Stimulated activated CD4-positive, alpha-beta T cell treated with anti-CD3 and anti-CD28 coated beads, Interleukin-12 subunit alpha, Interleukin-12 subunit beta, amount 100 ng/mL, for 4 hours (primary cell): ENCODE results near the gene QPCTL.
"Not testable (repeated sequence)": the region's sequence is repeated elsewhere in the genome, so short reads cannot be mapped to it uniquely, and the experiment has no call there.

ENCODE experiments used
- DNase-seq: peaks from one replicate; pipeline ENCODE4 v3.0.0-alpha.2; 2020

The QPCTL gene

DNA sequence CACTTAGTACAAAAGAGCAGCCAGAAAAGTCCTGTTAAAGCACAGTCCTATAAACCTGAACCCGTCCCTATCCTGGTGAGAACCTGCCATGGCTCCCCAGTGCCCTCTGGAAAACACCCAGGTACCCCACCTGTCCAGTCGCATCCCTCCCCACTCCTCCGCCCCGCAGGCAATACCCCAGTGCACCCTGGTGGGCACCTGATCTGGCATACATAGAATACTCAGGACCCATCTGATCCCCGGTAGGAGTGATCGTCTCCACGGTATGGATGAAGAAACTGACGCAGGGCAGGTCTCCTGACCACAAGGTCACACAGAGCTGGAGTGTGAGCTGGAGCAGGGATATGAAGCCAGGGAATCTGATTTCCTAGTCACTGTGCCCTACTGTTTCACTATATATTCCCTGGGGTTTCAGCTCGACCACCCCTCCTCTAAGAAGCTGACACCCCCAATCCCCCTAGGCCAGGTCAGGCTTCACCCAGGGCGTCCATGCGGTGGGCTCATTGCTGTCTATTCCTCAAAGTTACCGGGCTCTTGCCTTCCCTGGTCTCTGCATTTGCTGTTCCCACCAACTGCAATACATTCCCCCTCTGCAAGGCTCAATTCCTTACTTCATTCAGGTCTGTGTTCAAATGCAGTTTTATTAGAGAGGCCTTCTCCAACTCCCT, 25.7 kb downstream of the QPCTL start:
- no peak for DNase-seq

GRCh38 chr19:45720065-45720464, 27.6 kb downstream of the QPCTL start:
- not testable (repeated sequence) for DNase-seq

DNA sequence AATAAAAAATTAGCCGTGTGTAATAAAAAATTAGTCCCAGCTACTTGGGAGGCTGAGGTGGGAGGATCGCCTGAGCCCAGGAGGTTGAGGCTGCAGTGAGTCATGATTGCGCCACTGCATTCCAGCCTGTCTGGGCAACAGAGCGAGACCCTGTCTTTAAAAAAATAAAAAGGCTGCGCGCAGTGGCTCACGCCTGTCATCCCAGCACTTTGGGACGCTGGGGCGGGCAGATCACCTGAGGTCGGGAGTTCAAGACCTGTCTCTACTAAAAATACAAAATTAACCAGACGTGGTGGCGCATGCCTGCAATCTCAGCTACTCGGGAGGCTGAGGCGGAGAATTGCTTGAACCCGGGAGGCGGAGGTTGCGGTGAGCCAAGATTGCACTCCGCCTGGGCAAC, 36.2 kb downstream of the QPCTL start:
- DNase-seq, result not testable (repeated sequence)

- DNase-seq, result no peak
Observed at GRCh38 chr19:45729800-45730290, 37.4 kb downstream of the QPCTL start.

DNA sequence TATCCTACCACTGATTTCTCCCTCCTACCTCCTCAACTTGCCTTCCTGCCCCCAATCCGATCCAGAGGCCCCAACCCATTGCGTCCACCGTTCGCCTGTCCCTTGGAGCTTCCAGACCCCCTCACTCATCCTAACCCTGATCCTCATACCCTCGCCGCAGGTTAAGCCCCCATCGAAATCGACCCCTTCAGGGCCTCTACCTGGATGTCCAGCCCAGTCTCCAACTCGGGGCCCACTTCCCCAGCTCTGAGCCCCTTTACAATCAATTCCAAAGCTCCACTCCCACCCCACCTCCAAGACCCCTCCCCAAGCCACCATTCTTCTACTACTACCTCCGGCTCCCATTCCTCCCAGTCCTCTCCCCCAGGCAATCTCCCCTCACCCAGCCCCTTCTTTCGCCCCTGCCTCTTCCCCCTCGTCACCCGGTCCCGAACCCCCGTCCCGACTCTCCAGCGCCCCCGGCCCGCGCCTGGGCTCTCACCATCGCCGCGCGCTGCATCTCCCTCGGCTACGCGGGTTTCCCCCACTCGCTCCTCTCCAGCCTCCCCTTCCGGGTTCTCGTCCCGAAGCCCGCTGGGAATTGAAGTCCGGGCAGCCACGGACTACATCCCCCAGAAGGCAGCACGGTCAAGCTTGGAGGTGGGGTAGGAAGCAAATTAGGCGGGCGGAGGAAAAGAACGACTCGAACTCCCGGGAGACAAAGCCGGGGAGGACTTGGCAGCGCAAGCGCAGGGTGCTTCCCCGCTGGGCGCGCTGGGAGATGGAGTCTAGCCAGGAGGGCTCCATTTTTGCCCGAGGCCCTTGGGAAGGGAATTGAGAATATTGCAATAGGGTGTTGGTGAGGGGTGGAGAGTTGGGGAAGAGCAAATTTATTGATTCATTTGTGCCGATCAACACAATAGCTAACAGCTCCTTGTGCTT, 38.2 kb downstream of the QPCTL start, which contains the start of gene FBXO46:
Gene FBXO46 (minus strand): TSS at position 529 of the 921 bp plus-strand sequence. CDS start 17,401 bp downstream, outside the sequence.
- peak; percentile 89 for DNase-seq

DNA sequence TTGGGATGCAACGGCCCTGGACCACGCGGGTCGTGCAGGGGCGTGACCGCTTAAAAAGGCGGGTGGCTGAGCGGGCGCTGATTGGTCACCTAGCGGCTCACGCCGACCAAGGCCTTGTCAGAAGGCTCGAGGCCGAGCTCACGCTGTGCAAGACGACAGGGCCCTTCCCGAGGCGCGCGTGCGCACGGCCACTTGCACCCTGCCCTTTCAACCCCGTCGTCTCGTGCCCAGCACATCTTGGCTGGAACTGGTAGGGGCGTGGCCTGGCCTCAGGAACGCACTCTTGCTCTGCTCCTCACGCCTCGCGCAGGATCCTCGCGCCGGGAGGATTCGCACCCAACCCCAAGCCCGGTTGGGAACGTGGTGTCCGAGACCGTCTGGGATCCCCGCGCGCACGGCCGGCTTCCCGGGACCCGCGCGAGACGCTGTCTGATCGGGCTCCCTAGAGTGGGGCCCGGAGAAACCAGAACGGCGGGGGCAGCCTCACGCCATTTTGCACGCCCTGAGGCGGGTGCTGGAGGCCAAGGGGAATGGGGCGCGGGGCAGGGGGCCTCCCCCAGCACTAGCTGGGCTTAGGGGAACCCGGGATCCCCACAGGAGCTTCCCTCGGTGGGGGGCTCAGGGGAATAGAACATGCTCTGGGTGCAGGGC, 40.8 kb downstream of the QPCTL start, which contains the start of gene MEIOSIN:
Gene MEIOSIN (plus strand): TSS at position 280 of the 651 bp plus-strand sequence. CDS start 1,938 bp downstream, outside the sequence.
- DNase-seq, result no peak

DNA sequence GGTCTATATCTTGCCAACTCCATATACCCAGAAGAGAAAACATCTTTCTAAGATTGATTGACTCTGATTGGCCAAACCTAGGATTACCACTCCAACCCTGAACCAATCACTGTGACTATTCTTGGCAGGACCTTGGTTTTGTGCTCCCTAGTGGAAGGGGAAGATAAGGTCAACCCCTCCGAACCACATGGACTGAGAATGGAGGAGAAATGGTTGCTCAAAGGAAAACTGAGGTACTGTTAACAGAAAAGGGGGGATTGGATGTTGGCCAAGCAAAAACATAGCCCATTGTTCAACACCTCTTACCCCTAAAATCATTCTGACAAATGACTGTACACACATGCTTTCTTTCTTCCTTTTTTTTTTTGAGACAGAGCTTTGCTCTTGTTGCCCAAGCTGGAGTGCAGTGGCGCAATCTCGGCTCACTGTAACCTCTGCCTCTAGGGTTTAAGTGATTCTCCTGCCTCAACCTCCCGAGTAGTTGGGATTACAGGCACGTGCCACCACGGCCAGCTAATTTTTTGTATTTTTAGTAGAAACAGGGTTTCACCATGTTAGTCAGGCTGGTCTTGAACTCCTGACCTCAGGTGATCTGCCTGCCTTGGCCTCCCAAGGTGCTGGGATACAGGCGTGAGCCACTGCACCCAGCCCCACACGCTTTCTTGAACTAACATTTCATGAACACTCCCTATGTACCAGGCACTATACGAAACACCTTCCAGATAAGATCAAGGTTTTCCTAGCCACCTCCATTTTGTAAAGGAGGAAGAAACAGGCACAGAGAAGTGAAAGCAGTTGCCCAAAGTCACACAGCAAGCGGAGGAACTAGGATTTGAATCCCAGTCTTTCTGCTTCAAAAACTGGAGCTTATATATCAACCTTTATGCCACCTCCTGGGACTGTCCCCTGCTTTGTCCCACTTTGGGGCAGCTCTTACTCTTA, 47.3 kb downstream of the QPCTL start:
- no peak for DNase-seq

- DNase-seq, result no peak
Observed at GRCh38 chr19:45742969-45743368, 50.5 kb downstream of the QPCTL start.

DNA sequence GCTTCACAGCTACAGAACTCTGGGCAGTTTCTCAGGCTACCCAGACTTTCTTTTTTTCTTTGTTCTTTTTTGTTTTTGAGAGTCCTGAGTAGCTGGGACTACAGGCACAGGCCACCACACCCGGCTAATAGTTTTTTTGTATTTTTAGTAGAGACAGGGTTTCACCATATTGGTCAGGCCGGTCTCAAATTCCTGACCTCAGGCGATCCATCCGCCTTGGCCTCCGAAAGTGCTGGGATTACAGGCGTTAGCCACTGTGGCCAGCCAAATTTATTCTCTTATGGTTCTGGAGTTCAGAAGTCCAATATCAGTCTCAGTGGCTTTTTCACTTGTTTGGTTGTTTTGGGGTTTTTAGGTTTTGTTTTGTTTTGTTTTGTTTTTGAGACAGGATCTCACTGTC, 53.1 kb downstream of the QPCTL start:
- DNase-seq, result no peak

DNA sequence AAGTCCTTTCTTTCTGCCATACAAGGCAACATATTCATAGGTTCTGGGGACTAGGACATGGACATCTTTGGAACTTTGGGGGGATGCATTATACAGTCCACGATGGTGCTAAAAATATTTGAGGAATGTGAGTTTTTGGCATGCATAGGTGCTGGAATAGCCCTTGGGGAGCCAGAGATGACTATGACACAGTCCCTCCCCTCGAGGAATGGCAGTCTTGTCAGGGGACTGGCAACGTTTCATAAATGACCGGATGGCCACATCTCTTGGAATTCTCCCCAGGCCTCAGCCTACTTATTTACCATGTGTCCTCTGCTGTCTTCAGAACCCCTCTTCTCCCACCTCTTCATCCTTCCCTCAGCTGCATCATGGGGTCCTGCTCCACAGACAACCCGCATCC, 54.4 kb downstream of the QPCTL start:
- no peak for DNase-seq

DNA sequence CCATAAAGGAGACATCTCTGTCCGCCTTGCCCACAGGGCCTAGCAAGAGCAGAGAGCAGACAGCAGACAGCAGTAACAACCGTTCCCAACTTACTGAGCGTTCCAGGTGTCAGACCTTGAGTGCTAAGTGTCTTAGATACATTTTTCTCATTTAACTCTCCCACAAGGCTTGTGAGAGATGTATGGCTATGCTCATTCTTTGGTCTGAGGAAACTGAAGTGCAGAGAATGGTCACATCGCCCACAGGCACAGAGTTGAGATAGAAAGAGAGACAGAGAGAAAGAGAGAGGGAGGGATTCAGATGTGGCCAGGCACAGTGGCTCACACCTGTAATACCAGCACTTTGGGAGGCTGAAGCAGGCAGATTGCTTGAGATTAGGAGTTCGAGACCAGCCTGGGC, 55.0 kb downstream of the QPCTL start:
- DNase-seq, result no peak

- DNase-seq, result not testable (repeated sequence)
Observed at GRCh38 chr19:45751483-45751882, 59.0 kb downstream of the QPCTL start.

- no peak for DNase-seq
Observed at GRCh38 chr19:45752639-45753038, 60.2 kb downstream of the QPCTL start.

DNA sequence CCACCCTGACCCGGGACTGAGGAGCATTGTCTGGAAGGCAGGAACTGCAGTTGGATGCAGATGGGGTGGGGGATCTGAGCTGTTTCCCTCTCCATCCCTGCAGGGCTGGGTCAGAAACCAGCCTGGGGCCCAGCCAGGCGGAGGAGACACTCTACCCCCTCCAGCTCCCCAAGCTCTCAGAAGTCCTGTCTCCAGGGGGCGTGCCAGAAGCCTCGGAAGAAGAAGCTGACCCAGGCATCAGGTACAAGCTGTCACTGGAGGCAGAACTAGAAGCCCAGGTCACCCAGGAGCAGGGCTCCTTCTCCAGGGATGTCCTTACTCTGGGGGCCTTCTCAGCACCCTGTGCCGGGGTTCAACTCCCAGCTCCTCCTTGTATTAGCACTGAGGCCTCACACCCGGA, 61.1 kb downstream of the QPCTL start:
- no peak for DNase-seq
